ENCODE data around the gene WWP2.
A peak's percentile ranks its signal among the peaks of the same experiment; 100 is the strongest.
"Not testable (repeated sequence)": the region's sequence is repeated elsewhere in the genome, so short reads cannot be mapped to it uniquely, and the experiment has no call there.

WWP2 gene

GRCh38 chr16:69761983-69762813, at the start of gene WWP2:
TSS of gene WWP2 (plus strand) at chr16:69762332. CDS start at chr16:69787011, 24,679 bp downstream.
- peak; percentile 61 to 68 (median 68) for DNase-seq (ENCODE audit: low read depth in 3 of 3)

GRCh38 chr16:69712914-69713581, 49.1 kb upstream of the WWP2 start:
- no peak for DNase-seq (ENCODE audit: low read depth in 3 of 3)

- no peak for DNase-seq (ENCODE audit: low read depth in 3 of 3)
These were observed 45.1 kb upstream of the WWP2 start for GRCh38 chr16:69717066-69717465.

- no peak for DNase-seq (ENCODE audit: low read depth in 3 of 3)
These were observed 43.9 kb upstream of the WWP2 start for GRCh38 chr16:69718111-69718764.

- no peak for DNase-seq (ENCODE audit: low read depth in 3 of 3)
These were observed 41.2 kb upstream of the WWP2 start for GRCh38 chr16:69720822-69721430.

- DNase-seq (ENCODE audit: low read depth in 3 of 3): no peak
These were observed 40.6 kb upstream of the WWP2 start for GRCh38 chr16:69721441-69721957.

- no peak for DNase-seq (ENCODE audit: low read depth in 3 of 3)
These were observed 37.7 kb upstream of the WWP2 start for GRCh38 chr16:69724414-69724873.

GRCh38 chr16:69724981-69725479, 37.1 kb upstream of the WWP2 start:
- DNase-seq (ENCODE audit: low read depth in 3 of 3): no peak

- DNase-seq (ENCODE audit: low read depth in 3 of 3): no peak
These were observed 36.4 kb upstream of the WWP2 start for GRCh38 chr16:69725480-69726312.

GRCh38 chr16:69726313-69727060, 35.6 kb upstream of the WWP2 start, which contains the start of gene NQO1:
TSS of gene NQO1 (minus strand) at chr16:69726560. CDS start at chr16:69726439, 121 bp downstream.
- DNase-seq (ENCODE audit: low read depth in 3 of 3): peak; percentile 69 to 77 (median 69)

GRCh38 chr16:69727916-69728270, 34.2 kb upstream of the WWP2 start:
- DNase-seq (ENCODE audit: low read depth in 3 of 3): no peak

- not testable (repeated sequence) for DNase-seq (ENCODE audit: low read depth in 3 of 3)
These were observed 33.1 kb upstream of the WWP2 start for GRCh38 chr16:69729030-69729429.

- not testable (repeated sequence) for DNase-seq (ENCODE audit: low read depth in 3 of 3)
These were observed 30.9 kb upstream of the WWP2 start for GRCh38 chr16:69731280-69731679.

- no peak for DNase-seq (ENCODE audit: low read depth in 3 of 3)
These were observed 30.0 kb upstream of the WWP2 start for GRCh38 chr16:69732101-69732500.

- DNase-seq (ENCODE audit: low read depth in 3 of 3): no peak
These were observed 20.6 kb upstream of the WWP2 start for GRCh38 chr16:69741519-69741918.

GRCh38 chr16:69741951-69742904, 19.9 kb upstream of the WWP2 start:
- DNase-seq (ENCODE audit: low read depth in 3 of 3): no peak

- no peak for DNase-seq (ENCODE audit: low read depth in 3 of 3)
These were observed 17.5 kb upstream of the WWP2 start for GRCh38 chr16:69744363-69745231.

- no peak for DNase-seq (ENCODE audit: low read depth in 3 of 3)
These were observed 16.9 kb upstream of the WWP2 start for GRCh38 chr16:69745232-69745612.

Measured in stimulated activated CD4-positive, alpha-beta T cell treated with anti-CD3 and anti-CD28 coated beads, TNF-alpha, amount 100 ng/mL, for 4 hours (primary cell).